ENCODE results near the gene CRLF3.
"Not testable (repeated sequence)": the region's sequence is repeated elsewhere in the genome, so short reads cannot be mapped to it uniquely, and the experiment has no call there.

CRLF3 gene

DNA sequence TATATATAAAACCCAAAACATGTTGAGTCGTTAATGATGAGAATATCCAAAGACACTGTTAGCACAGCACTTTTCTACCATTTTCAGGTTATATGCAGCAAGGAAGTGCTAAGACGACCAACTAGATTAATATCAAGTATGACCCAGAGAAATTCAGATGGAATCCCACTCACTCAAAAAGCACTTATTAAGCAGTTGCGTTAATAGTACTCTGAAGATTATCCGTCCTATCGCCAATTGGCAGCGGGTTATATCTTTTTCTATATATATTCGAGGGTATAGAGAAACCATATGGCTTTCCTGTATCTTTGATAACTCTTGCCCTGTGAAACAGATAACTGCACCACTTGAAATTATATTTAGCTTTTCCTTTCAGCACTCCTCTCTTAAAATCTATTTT is 1.1 kb downstream of the CRLF3 start (continued):
- TF ChIP-seq ZNF280C (tag by site-specific recombination; IDR thresholded peaks at IDR 0.05): no peak
- no peak for TF ChIP-seq PRDM1 (tag by site-specific recombination; IDR thresholded peaks at IDR 0.05)
- no peak for TF ChIP-seq ZNF354C (tag by site-specific recombination; IDR thresholded peaks at IDR 0.05; ENCODE audit: borderline replicate concordance, low read depth)
- no peak for TF ChIP-seq ZBTB21 (tag by site-specific recombination; IDR thresholded peaks at IDR 0.05)

GRCh38 chr17:30822919-30823318 is 1.6 kb downstream of the CRLF3 start:
- H3K4me3 ChIP-seq (ENCODE audit: low read depth, low read length); H3K27ac ChIP-seq (ENCODE audit: extremely low read depth, low read depth, low read length); H3K36me3 ChIP-seq (ENCODE audit: control insufficient read depth in 2 of 2, insufficient read depth in 1 of 2, low read length in 2 of 2); H3K9me3 ChIP-seq (ENCODE audit: control insufficient read depth, insufficient read depth, low read depth, low read length): not testable (repeated sequence)
- ChIA-PET POLR2A (interaction anchor here (1.1 to 1.2 kb wide), 2 partner anchors 8 to 347 kb away, joined by 3 read pairs; partner anchors contain the start of gene ATAD5), CTCF (interaction anchor here (1.4 kb wide), 1 partner anchor 719 kb away, joined by 3 read pairs; no protein-coding TSS in a partner anchor)
- peaks cover 22% of the 10 kb centered on the region for H3K4me1 ChIP-seq (ENCODE audit: control insufficient read depth, insufficient read depth, low read length)

DNA sequence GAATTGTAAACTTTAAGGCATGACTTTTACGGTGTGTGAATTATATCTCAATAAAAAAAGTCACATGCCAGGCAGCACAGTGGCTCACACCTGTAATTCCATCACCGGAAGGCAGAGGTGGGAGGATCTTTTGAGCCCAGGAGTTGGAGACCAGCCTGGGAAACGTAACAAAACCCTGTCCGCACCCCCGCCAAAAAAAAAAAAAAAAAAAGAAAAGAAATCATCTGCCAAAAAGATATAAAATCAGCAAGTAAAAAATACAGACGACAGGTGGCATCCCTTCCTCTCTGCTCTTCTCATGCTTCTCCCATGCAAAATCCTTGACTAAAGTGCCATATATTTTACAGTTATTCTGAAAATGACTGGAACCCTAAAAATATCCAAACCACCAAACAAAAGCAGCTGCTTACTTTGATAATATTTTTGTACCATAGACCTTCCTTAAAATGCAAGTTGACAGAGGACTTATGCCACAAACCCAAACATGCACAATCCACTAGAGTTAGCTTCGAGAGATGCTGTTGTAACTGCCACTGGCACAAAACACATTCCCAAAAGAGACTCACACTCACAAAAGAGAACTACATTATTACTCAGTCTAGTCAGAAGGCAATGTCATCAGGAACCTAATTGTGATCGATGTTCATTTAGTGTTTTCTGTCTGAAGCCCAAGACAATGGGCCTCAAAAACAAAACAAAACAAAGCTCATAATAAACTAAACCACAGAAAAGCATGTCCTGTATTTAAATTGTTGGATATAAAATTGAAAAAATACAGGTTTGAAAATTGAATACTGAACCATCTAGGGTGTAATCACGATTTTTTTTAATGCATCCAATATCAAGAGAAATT is 2.4 kb downstream of the CRLF3 start:
- POLR2A ChIA-PET: interaction anchor here (0.6 to 1.2 kb wide), 3 partner anchors 9 to 481 kb away, joined by 3 to 4 read pairs (median 3); partner anchors contain the start of gene ATAD5
- peaks cover 0 to 6% of the 10 kb centered on the region in 2 experiments; a peak in 2 of 3 replicates for H3K36me3 ChIP-seq (ENCODE audit: control insufficient read depth in 2 of 2, insufficient read depth in 1 of 2, low read length in 2 of 2)
- peaks cover 22% of the 10 kb centered on the region for H3K4me1 ChIP-seq (ENCODE audit: control insufficient read depth, insufficient read depth, low read length)
- TF ChIP-seq ZBTB20 (tag by site-specific recombination; IDR thresholded peaks at IDR 0.05) (peak; percentile 70), ZNF664 (tag by site-specific recombination; IDR thresholded peaks at IDR 0.05) (peak; percentile 97), ZNF37A (tag by site-specific recombination; IDR thresholded peaks at IDR 0.05) (no peak), ZNF335 (tag by site-specific recombination; conservative IDR thresholded peaks at IDR 0.05) (0 out of 2 replicates have a peak, but pooled peaks have one; percentile 40), ZNF184 (tag by site-specific recombination; IDR thresholded peaks at IDR 0.05) (no peak), EGR2 (tag by site-specific recombination; IDR thresholded peaks at IDR 0.05; ENCODE audit: low read depth) (0 out of 2 replicates have a peak, but pooled peaks have one; percentile 6), PRDM6 (tag by site-specific recombination; IDR thresholded peaks at IDR 0.05) (peak; percentile 63; the same call in 1 of the 2 replicates), KLF16 (tag by site-specific recombination; IDR thresholded peaks at IDR 0.05) (no peak), ZBTB17 (tag by site-specific recombination; IDR thresholded peaks at IDR 0.05) (peak; percentile 62), ZNF600 (tag by site-specific recombination; IDR thresholded peaks at IDR 0.05) (peak; percentile 36; the same call in 1 of the 2 replicates), RBAK (tag by site-specific recombination; IDR thresholded peaks at IDR 0.05) (no peak), ZNF366 (tag by site-specific recombination; conservative IDR thresholded peaks at IDR 0.05) (0 out of 2 replicates have a peak, but pooled peaks have one; percentile 34), BCL11A (tag by site-specific recombination; IDR thresholded peaks at IDR 0.05; ENCODE audit: low read depth) (no peak), FEZF1 (tag by site-specific recombination; IDR thresholded peaks at IDR 0.05) (peak; percentile 67; the same call in 1 of the 2 replicates)
- TF ChIP-seq, protein P1, sequence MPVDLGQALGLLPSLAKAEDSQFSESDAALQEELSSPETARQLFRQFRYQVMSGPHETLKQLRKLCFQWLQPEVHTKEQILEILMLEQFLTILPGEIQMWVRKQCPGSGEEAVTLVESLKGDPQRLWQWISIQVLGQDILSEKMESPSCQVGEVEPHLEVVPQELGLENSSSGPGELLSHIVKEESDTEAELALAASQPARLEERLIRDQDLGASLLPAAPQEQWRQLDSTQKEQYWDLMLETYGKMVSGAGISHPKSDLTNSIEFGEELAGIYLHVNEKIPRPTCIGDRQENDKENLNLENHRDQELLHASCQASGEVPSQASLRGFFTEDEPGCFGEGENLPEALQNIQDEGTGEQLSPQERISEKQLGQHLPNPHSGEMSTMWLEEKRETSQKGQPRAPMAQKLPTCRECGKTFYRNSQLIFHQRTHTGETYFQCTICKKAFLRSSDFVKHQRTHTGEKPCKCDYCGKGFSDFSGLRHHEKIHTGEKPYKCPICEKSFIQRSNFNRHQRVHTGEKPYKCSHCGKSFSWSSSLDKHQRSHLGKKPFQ (tag by site-specific recombination; IDR thresholded peaks at IDR 0.05): peak; percentile 69; the same call in 1 of the 2 replicates
- CTCF ChIA-PET: interaction anchor here (1.3 kb wide), 2 partner anchors 10 to 265 kb away, joined by 3 to 4 read pairs; no protein-coding TSS in a partner anchor
- peak overlapping the region; percentile 32; the same call in 1 of the 2 replicates for H3K27ac ChIP-seq (ENCODE audit: extremely low read depth, low read depth, low read length)
- H3K9me3 ChIP-seq (ENCODE audit: control insufficient read depth, insufficient read depth, low read depth, low read length): no peaks in the 10 kb centered on the region
- H3K4me3 ChIP-seq (ENCODE audit: low read depth, low read length): no peak overlapping the region

Data from HEK293 (cell line).